ENCODE data around the gene EGR1. TPM values are rescaled to one million over a fixed set of nuclear protein-coding genes. Genes with fewer than 3 reads are reported as not detected.
A peak's percentile ranks its signal among the peaks of the same experiment; 100 is the strongest.

Gene EGR1
- polyA plus RNA-seq, 1 experiment, result 4.7 TPM

GRCh38 chr5:138448481-138449398, 16.5 kb upstream of the EGR1 start:
- POLR2A ChIA-PET, result no interaction called here

GRCh38 chr5:138449501-138450239, 15.6 kb upstream of the EGR1 start:
- Histone ChIP-seq H3K36me3 (ENCODE audit: control insufficient read depth, insufficient read depth, low read length) (no peaks in the 10 kb centered on the region), H3K4me3 (ENCODE audit: low read depth, low read length) (no peak overlapping the region), H3K27me3 (ENCODE audit: control insufficient read depth, insufficient read depth, low read length) (no peaks in the 10 kb centered on the region)
- DNase-seq (ENCODE audit: low read depth), result no peak
- POLR2A ChIA-PET, result no interaction called here
- CTCF ChIA-PET, result interaction anchor here (0.6 to 11.0 kb wide), 26 partner anchors 8 to 934 kb away, joined by 3 to 123 read pairs (median 5); partner anchors contain the start of genes EGR1, ETF1 and REEP2
- peak; percentile 94 for TF ChIP-seq CTCF (IDR thresholded peaks at IDR 0.05; ENCODE audit: insufficient read depth, low read depth, low read length)

More at GRCh38 chr5:138448481-138449398, 16.5 kb upstream of the EGR1 start:
- CTCF ChIA-PET, result interaction anchor here (0.8 to 11.0 kb wide), 16 partner anchors 10 to 935 kb away, joined by 3 to 123 read pairs (median 6); partner anchors contain the start of genes EGR1, ETF1 and REEP2
- Histone ChIP-seq H3K27me3 (ENCODE audit: control insufficient read depth, insufficient read depth, low read length) (no peaks in the 10 kb centered on the region), H3K36me3 (ENCODE audit: control insufficient read depth, insufficient read depth, low read length) (no peaks in the 10 kb centered on the region), H3K4me3 (ENCODE audit: low read depth, low read length) (no peak overlapping the region)
- no peak for DNase-seq (ENCODE audit: low read depth)
- no peak for TF ChIP-seq CTCF (IDR thresholded peaks at IDR 0.05; ENCODE audit: insufficient read depth, low read depth, low read length)

- ChIA-PET POLR2A (interaction anchor here (0.6 kb wide), 1 partner anchor 36 kb away, joined by 8 read pairs; no protein-coding TSS in a partner anchor), CTCF (interaction anchor here (1.8 to 11.0 kb wide), 8 partner anchors 11 to 97 kb away, joined by 5 to 123 read pairs (median 14); partner anchors contain the start of genes EGR1 and REEP2)
These were observed 14.3 kb upstream of the EGR1 start for GRCh38 chr5:138450971-138451370.

GRCh38 chr5:138452720-138453119, 12.6 kb upstream of the EGR1 start:
- CTCF ChIA-PET, result interaction anchor here (5.0 to 11.0 kb wide), 3 partner anchors 9 to 95 kb away, joined by 35 to 123 read pairs (median 101); partner anchors contain the start of gene EGR1
- POLR2A ChIA-PET, result no interaction called here
- Histone ChIP-seq H3K4me3 (ENCODE audit: low read depth, low read length) (no peak overlapping the region), H3K27me3 (ENCODE audit: control insufficient read depth, insufficient read depth, low read length) (no peaks in the 10 kb centered on the region), H3K36me3 (ENCODE audit: control insufficient read depth, insufficient read depth, low read length) (no peaks in the 10 kb centered on the region)
- DNase-seq (ENCODE audit: low read depth), result no peak
- TF ChIP-seq CTCF (IDR thresholded peaks at IDR 0.05; ENCODE audit: insufficient read depth, low read depth, low read length), result no peak

More at GRCh38 chr5:138450971-138451370, 14.3 kb upstream of the EGR1 start:
- no peaks in the 10 kb centered on the region for H3K36me3 ChIP-seq (ENCODE audit: control insufficient read depth, insufficient read depth, low read length)
- no peak for TF ChIP-seq CTCF (IDR thresholded peaks at IDR 0.05; ENCODE audit: insufficient read depth, low read depth, low read length)
- DNase-seq (ENCODE audit: low read depth), result no peak
- no peaks in the 10 kb centered on the region for H3K27me3 ChIP-seq (ENCODE audit: control insufficient read depth, insufficient read depth, low read length)
- H3K4me3 ChIP-seq (ENCODE audit: low read depth, low read length), result no peak overlapping the region

All from BJ (cell line).